ENCODE measurements around the gene MYT1. TPM values are rescaled to one million over a fixed set of nuclear protein-coding genes. Genes with fewer than 3 reads are reported as not detected.

Gene MYT1
- total and polyA plus RNA-seq, 2 of the 13 experiments (the other 11 are each of a cell fraction or from before 2014, with no cell fraction given) = 0.58 to 2.5 TPM

DNA sequence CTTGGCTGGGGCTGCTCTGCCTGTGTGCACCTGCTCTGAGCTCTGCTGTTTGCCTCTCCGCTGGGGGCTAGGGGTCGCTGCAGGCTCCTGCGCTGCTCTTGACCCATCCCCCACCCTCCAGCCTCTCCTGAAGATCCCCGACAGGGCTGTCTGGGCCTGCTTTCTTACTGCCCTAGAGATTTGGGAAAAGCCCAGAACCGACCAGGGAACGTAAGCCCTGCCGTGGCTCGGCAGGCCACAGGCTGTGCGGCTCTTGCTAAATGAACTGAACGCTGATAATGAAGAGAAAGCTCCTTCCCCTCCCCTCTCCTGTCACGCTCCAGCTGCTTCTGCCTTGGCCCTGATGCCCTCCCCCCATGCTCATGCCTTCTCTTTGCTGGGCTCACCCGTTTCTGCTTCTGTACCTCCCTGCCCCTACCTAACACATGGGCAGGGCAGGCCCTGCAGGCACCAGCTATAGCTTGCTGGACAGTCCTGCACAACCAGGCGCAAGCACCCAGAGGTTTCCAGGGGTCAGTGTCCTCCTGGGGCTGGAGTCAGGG is 59.3 kb downstream of the MYT1 start (continued):
- TF ChIP-seq, protein P1, sequence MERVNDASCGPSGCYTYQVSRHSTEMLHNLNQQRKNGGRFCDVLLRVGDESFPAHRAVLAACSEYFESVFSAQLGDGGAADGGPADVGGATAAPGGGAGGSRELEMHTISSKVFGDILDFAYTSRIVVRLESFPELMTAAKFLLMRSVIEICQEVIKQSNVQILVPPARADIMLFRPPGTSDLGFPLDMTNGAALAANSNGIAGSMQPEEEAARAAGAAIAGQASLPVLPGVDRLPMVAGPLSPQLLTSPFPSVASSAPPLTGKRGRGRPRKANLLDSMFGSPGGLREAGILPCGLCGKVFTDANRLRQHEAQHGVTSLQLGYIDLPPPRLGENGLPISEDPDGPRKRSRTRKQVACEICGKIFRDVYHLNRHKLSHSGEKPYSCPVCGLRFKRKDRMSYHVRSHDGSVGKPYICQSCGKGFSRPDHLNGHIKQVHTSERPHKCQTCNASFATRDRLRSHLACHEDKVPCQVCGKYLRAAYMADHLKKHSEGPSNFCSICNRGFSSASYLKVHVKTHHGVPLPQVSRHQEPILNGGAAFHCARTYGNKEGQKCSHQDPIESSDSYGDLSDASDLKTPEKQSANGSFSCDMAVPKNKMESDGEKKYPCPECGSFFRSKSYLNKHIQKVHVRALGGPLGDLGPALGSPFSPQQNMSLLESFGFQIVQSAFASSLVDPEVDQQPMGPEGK (CRISPR knock-in tag; IDR thresholded peaks at IDR 0.05) = peak; percentile 91
- peak; percentile 52; the same call in 1 of the 2 replicates for TF ChIP-seq ZFY (CRISPR knock-in tag; IDR thresholded peaks at IDR 0.05)
- TF ChIP-seq GMEB2 (CRISPR knock-in tag; IDR thresholded peaks at IDR 0.05; ENCODE audit: low read depth) = no peak
- peak; percentile 55; the same call in 1 of the 2 replicates for TF ChIP-seq FOSL2 (CRISPR knock-in tag; IDR thresholded peaks at IDR 0.05)
- no peak for TF ChIP-seq RBM22 (optimal IDR thresholded peaks at IDR 0.05; ENCODE audit: low read length)
- TF ChIP-seq ZGPAT (CRISPR knock-in tag; IDR thresholded peaks at IDR 0.05) = peak; percentile 72
- peak; percentile 43; the same call in 1 of the 2 replicates for TF ChIP-seq YEATS2 (CRISPR knock-in tag; IDR thresholded peaks at IDR 0.05; ENCODE audit: borderline replicate concordance)
- no peak for TF ChIP-seq TOE1 (CRISPR knock-in tag; IDR thresholded peaks at IDR 0.05)
- 0 out of 2 replicates have a peak, but pooled peaks have one; percentile 35 for TF ChIP-seq BRD4 (CRISPR knock-in tag; IDR thresholded peaks at IDR 0.05)
- TF ChIP-seq ZNF841 (CRISPR knock-in tag; IDR thresholded peaks at IDR 0.05; ENCODE audit: borderline replicate concordance) = no peak
- TF ChIP-seq ZNF326 (CRISPR knock-in tag; IDR thresholded peaks at IDR 0.05; ENCODE audit: borderline replicate concordance) = no peak
- TF ChIP-seq ATAD3A (CRISPR knock-in tag; IDR thresholded peaks at IDR 0.05) = no peak
- peak; percentile 84; the same call in 1 of the 2 replicates for TF ChIP-seq ZNF772 (CRISPR knock-in tag; IDR thresholded peaks at IDR 0.05)
- TF ChIP-seq ZNF430 (CRISPR knock-in tag; IDR thresholded peaks at IDR 0.05) = no peak
- no peak for TF ChIP-seq PREB (CRISPR knock-in tag; IDR thresholded peaks at IDR 0.05)
- TF ChIP-seq ZNF572 (CRISPR knock-in tag; IDR thresholded peaks at IDR 0.05) = 0 out of 2 replicates have a peak, but pooled peaks have one; percentile 21

Data from HepG2 (cell line).